GM10248 (cell line): Measurements from ENCODE around the gene SEC14L2.
"Not testable (repeated sequence)": the region's sequence is repeated elsewhere in the genome, so short reads cannot be mapped to it uniquely, and the experiment has no call there.

Experiments
- CTCF ChIA-PET: fragments of 300-600 bp; sonication (Branson Sonifier 250); formaldehyde crosslinking; extraction: SDS; loops from one replicate; lab custom pipeline; 2021; ENCODE audit warnings: antibody characterized with exemption; lab: Yijun Ruan, JAX
- POLR2A ChIA-PET: fragments of 350-650 bp; sonication (Branson Sonifier 250); formaldehyde crosslinking; extraction: SDS; loops from one replicate; lab custom pipeline; 2020; ENCODE audit warnings: antibody characterized with exemption; lab: Yijun Ruan, JAX
- DNase-seq: peaks from one replicate; pipeline ENCODE4 v3.0.0; 2012; ENCODE audit errors: extremely low spot score
- CTCF ChIP-seq: IDR thresholded peaks from 2 replicates; pipeline ENCODE4 v1.5.1; 2012; ENCODE audit warnings: mild to moderate bottlenecking, low read depth; ENCODE audit errors: extremely low read depth, missing control alignments, control extremely low read depth

Gene SEC14L2

GRCh38 chr22:30447656-30448055 is 50.8 kb downstream of the SEC14L2 start:
- CTCF ChIA-PET, result no interaction called here
- DNase-seq, result no peak
- TF ChIP-seq CTCF, result no peak
- POLR2A ChIA-PET, result no interaction called here

DNA sequence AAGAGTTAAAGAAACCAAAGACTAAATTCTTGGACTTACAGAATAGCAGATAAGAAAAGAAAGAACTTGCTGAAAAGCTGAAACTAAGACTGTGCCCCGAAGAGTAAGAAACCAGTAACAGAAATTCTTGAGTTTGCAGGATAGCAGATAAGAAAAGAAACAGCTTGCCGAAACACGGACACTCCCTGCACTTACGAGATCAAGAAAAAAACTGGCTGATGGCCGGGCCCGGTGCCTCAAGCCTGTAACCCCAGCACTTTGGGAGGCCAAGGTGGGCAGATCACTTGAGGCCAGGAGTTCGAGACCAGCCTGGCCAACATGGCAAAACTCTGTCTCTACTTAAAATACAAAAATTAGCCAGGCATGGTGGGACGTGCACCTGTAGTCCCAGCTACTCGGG is 54.7 kb downstream of the SEC14L2 start:
- CTCF ChIA-PET, POLR2A ChIA-PET, DNase-seq: not testable (repeated sequence)

DNA sequence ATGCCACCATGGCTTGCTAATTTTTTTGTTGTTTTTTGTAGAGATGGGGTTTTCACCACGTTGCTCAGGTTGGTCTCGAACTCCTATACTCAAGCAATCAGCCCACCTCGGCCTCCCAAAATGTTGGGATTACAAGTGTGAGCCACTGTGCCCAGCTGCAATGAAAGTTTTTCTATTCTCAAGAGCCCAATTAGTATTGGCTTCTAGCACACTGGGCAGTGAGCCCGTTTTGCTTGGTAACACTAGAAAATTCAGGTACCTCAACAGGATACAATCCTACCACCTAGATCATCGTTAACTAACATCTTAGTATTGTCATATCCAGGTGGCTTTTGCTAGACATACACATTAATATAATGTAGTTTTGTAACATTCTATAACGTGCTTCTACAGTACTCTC is 56.0 kb downstream of the SEC14L2 start:
- CTCF ChIA-PET, result interaction anchor here (2.0 kb wide), 1 partner anchor 302 kb away, joined by 6 read pairs; no protein-coding TSS in a partner anchor
- DNase-seq, result no peak
- POLR2A ChIA-PET, result no interaction called here
- TF ChIP-seq CTCF, result no peak

DNA sequence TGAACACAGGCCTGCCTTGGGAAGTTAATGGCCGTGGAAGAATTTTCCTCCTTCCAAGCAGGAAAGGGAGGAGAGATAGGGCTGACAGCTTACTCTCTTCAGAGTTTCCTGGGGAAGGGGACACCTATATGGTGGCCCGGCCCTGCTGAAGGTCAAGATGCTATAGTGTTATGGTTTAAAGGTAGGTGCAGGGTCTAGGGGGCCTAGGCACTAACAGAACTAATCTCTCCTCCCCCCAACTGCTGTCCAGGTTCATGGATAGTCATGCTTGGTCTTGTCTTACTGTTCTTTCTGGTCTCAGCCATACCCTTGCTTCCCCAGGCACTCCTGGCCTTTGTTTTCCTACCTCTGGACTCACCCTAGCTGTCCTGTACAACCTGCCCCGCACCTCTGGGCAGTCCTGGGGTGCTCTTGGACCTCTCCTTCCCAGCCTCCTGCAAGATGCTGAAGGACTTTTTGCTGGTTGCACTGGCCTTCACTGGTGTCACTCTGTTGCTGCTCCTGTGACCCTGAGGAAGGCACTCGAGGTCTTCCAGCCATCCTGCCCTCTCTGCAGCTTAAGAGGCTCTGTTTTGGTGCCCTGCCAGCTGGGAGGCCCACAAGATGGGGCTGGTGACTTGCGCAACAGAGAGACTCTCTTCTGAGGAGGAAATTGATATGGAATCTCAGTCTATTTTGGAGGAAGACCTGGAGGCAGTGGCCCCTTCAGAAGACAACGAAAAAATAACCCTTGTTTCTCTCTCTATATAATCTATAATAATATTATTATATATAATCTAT is 57.1 kb downstream of the SEC14L2 start:
- ChIA-PET CTCF (interaction anchor here (2.0 kb wide), 1 partner anchor 301 kb away, joined by 6 read pairs; no protein-coding TSS in a partner anchor), POLR2A (no interaction called here)
- TF ChIP-seq CTCF, result no peak
- no peak for DNase-seq

DNA sequence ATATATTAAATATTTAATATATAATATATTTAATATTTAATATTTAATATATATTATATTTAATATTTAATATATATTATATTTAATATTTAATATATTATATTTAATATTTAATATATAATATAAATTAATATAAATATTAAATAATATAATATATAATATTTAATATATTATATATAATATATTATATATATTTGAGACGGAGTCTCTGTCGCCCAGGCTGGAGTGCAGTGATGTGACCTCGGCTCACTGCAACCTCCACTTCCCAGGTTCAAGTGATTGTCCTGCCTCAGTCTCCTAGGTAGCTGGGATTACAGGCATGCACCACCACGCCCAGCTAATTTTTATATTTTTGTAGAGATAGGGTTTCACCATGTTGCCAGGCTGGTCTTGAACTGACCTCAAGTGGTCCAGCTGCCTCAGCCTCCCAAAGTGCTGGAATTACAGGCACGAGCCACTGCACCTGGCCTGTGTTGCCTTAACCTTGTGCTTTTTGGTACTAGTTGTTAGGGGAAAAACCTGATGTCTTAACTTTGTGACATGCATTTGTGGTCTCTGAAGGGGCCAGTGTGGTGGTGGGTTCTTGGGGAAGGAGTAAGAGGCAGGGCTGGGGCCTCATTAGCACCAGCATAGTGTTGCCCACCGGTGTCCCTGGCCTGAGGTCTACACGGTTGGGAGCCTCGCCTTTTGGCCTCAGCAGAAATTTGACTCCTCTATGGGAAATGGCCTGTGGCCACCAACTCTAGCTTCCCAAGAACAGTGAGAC is 58.4 kb downstream of the SEC14L2 start:
- DNase-seq, result no peak
- TF ChIP-seq CTCF, result no peak
- ChIA-PET CTCF (interaction anchor here (6.3 kb wide), 1 partner anchor 10 kb away, joined by 44 read pairs; no protein-coding TSS in a partner anchor), POLR2A (no interaction called here)

GRCh38 chr22:30457981-30458380 is 61.2 kb downstream of the SEC14L2 start:
- CTCF ChIA-PET, result interaction anchor here (1.3 to 6.3 kb wide), 2 partner anchors 13 to 27 kb away, joined by 5 to 44 read pairs; no protein-coding TSS in a partner anchor
- no peak for DNase-seq
- TF ChIP-seq CTCF, result no peak
- POLR2A ChIA-PET, result no interaction called here
